K562 (cell line): ENCODE results near the gene CCM2. TPM values are rescaled to one million over a fixed set of nuclear protein-coding genes. Genes with fewer than 3 reads are reported as not detected.

Experiments
- IRF2 ChIP-seq: sonication (generic); formaldehyde crosslinking; IDR thresholded peaks from 2 replicates; pipeline ENCODE4 v1.8.1; 2022; ENCODE audit warnings: mild to moderate bottlenecking, missing genetic modification reagents
- polyA plus RNA-seq, 8 experiments: library from polyadenylated mRNA; depleted of rRNA in 4 of 8; stranded (reverse) in 5 of 8; unstranded in 3 of 8; fragments of >200 nt; fragmentation: Nextera tagmentation in 2 of 8; fragmentation: Illumina TruSeq in 1 of 8; extraction: Ambion mirVana in 2 of 8; extraction: Trizol in 1 of 8; gene quantifications; 2 replicates each; pipeline versions ENCODE4 v1.2.1 to v1.2.3, GENCODE V29; 2011 to 2014; ENCODE audit warnings: inconsistent platforms in 1 of 8, missing spikeins in 1 of 8
- total RNA-seq, 7 experiments: library from RNA; depleted of rRNA in 6 of 7; stranded (reverse); fragments of >200 nt in 6 of 7; fragmentation: Illumina TruSeq in 2 of 7; extraction: Trizol in 2 of 7; gene quantifications; 2 replicates each; pipeline versions ENCODE4 v1.2.1 to v1.2.3, GENCODE V29; 2011 to 2021; ENCODE audit warnings: low replicate concordance in 1 of 7
- TF ChIP-seq, protein P1 (sequence below): fragments of 450-650 bp; IDR thresholded peaks from 2 replicates; pipeline ENCODE4 v1.6.1; 2016; ENCODE audit warnings: mild to moderate bottlenecking, moderate library complexity

CCM2 gene
- total and polyA plus RNA-seq, 9 of the 15 experiments (the other 6 are each of a cell fraction or from before 2014, with no cell fraction given): 0.41 to 38.6 (median 25.9) TPM

- TF ChIP-seq, protein P1, sequence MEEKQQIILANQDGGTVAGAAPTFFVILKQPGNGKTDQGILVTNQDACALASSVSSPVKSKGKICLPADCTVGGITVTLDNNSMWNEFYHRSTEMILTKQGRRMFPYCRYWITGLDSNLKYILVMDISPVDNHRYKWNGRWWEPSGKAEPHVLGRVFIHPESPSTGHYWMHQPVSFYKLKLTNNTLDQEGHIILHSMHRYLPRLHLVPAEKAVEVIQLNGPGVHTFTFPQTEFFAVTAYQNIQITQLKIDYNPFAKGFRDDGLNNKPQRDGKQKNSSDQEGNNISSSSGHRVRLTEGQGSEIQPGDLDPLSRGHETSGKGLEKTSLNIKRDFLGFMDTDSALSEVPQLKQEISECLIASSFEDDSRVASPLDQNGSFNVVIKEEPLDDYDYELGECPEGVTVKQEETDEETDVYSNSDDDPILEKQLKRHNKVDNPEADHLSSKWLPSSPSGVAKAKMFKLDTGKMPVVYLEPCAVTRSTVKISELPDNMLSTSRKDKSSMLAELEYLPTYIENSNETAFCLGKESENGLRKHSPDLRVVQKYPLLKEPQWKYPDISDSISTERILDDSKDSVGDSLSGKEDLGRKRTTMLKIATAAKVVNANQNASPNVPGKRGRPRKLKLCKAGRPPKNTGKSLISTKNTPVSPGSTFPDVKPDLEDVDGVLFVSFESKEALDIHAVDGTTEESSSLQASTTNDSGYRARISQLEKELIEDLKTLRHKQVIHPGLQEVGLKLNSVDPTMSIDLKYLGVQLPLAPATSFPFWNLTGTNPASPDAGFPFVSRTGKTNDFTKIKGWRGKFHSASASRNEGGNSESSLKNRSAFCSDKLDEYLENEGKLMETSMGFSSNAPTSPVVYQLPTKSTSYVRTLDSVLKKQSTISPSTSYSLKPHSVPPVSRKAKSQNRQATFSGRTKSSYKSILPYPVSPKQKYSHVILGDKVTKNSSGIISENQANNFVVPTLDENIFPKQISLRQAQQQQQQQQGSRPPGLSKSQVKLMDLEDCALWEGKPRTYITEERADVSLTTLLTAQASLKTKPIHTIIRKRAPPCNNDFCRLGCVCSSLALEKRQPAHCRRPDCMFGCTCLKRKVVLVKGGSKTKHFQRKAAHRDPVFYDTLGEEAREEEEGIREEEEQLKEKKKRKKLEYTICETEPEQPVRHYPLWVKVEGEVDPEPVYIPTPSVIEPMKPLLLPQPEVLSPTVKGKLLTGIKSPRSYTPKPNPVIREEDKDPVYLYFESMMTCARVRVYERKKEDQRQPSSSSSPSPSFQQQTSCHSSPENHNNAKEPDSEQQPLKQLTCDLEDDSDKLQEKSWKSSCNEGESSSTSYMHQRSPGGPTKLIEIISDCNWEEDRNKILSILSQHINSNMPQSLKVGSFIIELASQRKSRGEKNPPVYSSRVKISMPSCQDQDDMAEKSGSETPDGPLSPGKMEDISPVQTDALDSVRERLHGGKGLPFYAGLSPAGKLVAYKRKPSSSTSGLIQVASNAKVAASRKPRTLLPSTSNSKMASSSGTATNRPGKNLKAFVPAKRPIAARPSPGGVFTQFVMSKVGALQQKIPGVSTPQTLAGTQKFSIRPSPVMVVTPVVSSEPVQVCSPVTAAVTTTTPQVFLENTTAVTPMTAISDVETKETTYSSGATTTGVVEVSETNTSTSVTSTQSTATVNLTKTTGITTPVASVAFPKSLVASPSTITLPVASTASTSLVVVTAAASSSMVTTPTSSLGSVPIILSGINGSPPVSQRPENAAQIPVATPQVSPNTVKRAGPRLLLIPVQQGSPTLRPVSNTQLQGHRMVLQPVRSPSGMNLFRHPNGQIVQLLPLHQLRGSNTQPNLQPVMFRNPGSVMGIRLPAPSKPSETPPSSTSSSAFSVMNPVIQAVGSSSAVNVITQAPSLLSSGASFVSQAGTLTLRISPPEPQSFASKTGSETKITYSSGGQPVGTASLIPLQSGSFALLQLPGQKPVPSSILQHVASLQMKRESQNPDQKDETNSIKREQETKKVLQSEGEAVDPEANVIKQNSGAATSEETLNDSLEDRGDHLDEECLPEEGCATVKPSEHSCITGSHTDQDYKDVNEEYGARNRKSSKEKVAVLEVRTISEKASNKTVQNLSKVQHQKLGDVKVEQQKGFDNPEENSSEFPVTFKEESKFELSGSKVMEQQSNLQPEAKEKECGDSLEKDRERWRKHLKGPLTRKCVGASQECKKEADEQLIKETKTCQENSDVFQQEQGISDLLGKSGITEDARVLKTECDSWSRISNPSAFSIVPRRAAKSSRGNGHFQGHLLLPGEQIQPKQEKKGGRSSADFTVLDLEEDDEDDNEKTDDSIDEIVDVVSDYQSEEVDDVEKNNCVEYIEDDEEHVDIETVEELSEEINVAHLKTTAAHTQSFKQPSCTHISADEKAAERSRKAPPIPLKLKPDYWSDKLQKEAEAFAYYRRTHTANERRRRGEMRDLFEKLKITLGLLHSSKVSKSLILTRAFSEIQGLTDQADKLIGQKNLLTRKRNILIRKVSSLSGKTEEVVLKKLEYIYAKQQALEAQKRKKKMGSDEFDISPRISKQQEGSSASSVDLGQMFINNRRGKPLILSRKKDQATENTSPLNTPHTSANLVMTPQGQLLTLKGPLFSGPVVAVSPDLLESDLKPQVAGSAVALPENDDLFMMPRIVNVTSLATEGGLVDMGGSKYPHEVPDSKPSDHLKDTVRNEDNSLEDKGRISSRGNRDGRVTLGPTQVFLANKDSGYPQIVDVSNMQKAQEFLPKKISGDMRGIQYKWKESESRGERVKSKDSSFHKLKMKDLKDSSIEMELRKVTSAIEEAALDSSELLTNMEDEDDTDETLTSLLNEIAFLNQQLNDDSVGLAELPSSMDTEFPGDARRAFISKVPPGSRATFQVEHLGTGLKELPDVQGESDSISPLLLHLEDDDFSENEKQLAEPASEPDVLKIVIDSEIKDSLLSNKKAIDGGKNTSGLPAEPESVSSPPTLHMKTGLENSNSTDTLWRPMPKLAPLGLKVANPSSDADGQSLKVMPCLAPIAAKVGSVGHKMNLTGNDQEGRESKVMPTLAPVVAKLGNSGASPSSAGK: no peak
- no peak for TF ChIP-seq IRF2 (CRISPR knock-in tag)
- TF ChIP-seq, all 486 proteins: peak for 0
Observed at GRCh38 chr7:45117582-45117981, 117.6 kb downstream of the CCM2 start (continued).
